ENCODE results near the gene HTRA2.
A peak's percentile ranks its signal among the peaks of the same experiment; 100 is the strongest.

The HTRA2 gene

GRCh38 chr2:74540291-74540690 lies 10.6 kb downstream of the HTRA2 start:
- H3K27me3 ChIP-seq (ENCODE audit: insufficient read depth, insufficient read length), result no peaks in the 10 kb centered on the region
- H3K4me1 ChIP-seq (ENCODE audit: insufficient read depth, insufficient read length), result no peaks in the 10 kb centered on the region
- no peak for DNase-seq (ENCODE audit: low read depth, low spot score)
- H3K9ac ChIP-seq (ENCODE audit: insufficient read length, low read depth), result no peak overlapping the region
- no peak overlapping the region for H3K4me3 ChIP-seq (ENCODE audit: insufficient read length, low read depth)
- H3K36me3 ChIP-seq (ENCODE audit: insufficient read depth, insufficient read length, low read length), result no peaks in the 10 kb centered on the region
- H3K9me3 ChIP-seq (ENCODE audit: insufficient read depth, low read length), result no peaks in the 10 kb centered on the region
- no peak for TF ChIP-seq ZNF274 (IDR thresholded peaks at IDR 0.05; ENCODE audit: low read depth, low read length)
- no peak for TF ChIP-seq YY1 (IDR thresholded peaks at IDR 0.05; ENCODE audit: insufficient read depth, insufficient read length)
- no peak for TF ChIP-seq SUZ12 (IDR thresholded peaks at IDR 0.05; ENCODE audit: extremely low read depth, insufficient read depth, insufficient read length)

GRCh38 chr2:74542978-74543377 lies 13.2 kb downstream of the HTRA2 start:
- H3K36me3 ChIP-seq (ENCODE audit: insufficient read depth, insufficient read length, low read length), result no peaks in the 10 kb centered on the region
- H3K4me3 ChIP-seq (ENCODE audit: insufficient read length, low read depth), result no peak overlapping the region
- H3K4me1 ChIP-seq (ENCODE audit: insufficient read depth, insufficient read length), result no peaks in the 10 kb centered on the region
- TF ChIP-seq ZNF274 (IDR thresholded peaks at IDR 0.05; ENCODE audit: low read depth, low read length), result no peak
- no peak for TF ChIP-seq SUZ12 (IDR thresholded peaks at IDR 0.05; ENCODE audit: extremely low read depth, insufficient read depth, insufficient read length)
- TF ChIP-seq YY1 (IDR thresholded peaks at IDR 0.05; ENCODE audit: insufficient read depth, insufficient read length), result no peak
- H3K9me3 ChIP-seq (ENCODE audit: insufficient read depth, low read length), result no peaks in the 10 kb centered on the region
- no peak for DNase-seq (ENCODE audit: low read depth, low spot score)
- H3K9ac ChIP-seq (ENCODE audit: insufficient read length, low read depth), result no peak overlapping the region
- peaks cover 10% of the 10 kb centered on the region for H3K27me3 ChIP-seq (ENCODE audit: insufficient read depth, insufficient read length)

GRCh38 chr2:74544634-74545033 lies 14.9 kb downstream of the HTRA2 start:
- Histone ChIP-seq H3K4me3 (ENCODE audit: insufficient read length, low read depth) (no peak overlapping the region), H3K4me1 (ENCODE audit: insufficient read depth, insufficient read length) (no peaks in the 10 kb centered on the region), H3K27me3 (ENCODE audit: insufficient read depth, insufficient read length) (peaks cover 25% of the 10 kb centered on the region), H3K9ac (ENCODE audit: insufficient read length, low read depth) (no peak overlapping the region), H3K36me3 (ENCODE audit: insufficient read depth, insufficient read length, low read length) (no peaks in the 10 kb centered on the region), H3K9me3 (ENCODE audit: insufficient read depth, low read length) (no peaks in the 10 kb centered on the region)
- no peak for TF ChIP-seq ZNF274 (IDR thresholded peaks at IDR 0.05; ENCODE audit: low read depth, low read length)
- no peak for TF ChIP-seq SUZ12 (IDR thresholded peaks at IDR 0.05; ENCODE audit: extremely low read depth, insufficient read depth, insufficient read length)
- TF ChIP-seq YY1 (IDR thresholded peaks at IDR 0.05; ENCODE audit: insufficient read depth, insufficient read length), result no peak
- no peak for DNase-seq (ENCODE audit: low read depth, low spot score)

DNA sequence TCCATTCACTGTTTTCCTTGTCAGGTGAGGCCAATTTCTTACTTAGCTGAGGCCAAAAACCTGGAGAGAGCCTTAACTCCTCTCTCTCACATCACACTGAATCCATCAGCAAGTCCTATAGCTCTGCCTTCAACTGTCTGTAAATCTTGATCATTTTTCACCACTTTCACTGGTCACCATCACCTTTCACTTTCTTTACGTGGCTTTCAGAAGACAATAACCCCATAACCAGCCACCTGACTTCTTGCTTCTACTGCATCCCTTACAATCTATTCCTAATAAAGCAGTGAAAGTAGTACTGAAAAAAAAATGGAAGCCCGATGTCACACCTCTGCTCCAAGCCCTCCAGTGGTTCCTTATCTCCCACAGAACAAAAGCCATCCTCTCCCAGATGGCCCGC lies 16.3 kb downstream of the HTRA2 start:
- DNase-seq (ENCODE audit: low read depth, low spot score), result no peak
- H3K9me3 ChIP-seq (ENCODE audit: insufficient read depth, low read length), result no peaks in the 10 kb centered on the region
- peaks cover 37% of the 10 kb centered on the region for H3K27me3 ChIP-seq (ENCODE audit: insufficient read depth, insufficient read length)
- TF ChIP-seq ZNF274 (IDR thresholded peaks at IDR 0.05; ENCODE audit: low read depth, low read length), result no peak
- no peak for TF ChIP-seq YY1 (IDR thresholded peaks at IDR 0.05; ENCODE audit: insufficient read depth, insufficient read length)
- TF ChIP-seq SUZ12 (IDR thresholded peaks at IDR 0.05; ENCODE audit: extremely low read depth, insufficient read depth, insufficient read length), result no peak
- H3K9ac ChIP-seq (ENCODE audit: insufficient read length, low read depth), result no peak overlapping the region
- H3K4me1 ChIP-seq (ENCODE audit: insufficient read depth, insufficient read length), result no peaks in the 10 kb centered on the region
- peaks cover 3% of the 10 kb centered on the region for H3K36me3 ChIP-seq (ENCODE audit: insufficient read depth, insufficient read length, low read length)
- H3K4me3 ChIP-seq (ENCODE audit: insufficient read length, low read depth), result no peak overlapping the region

GRCh38 chr2:74548285-74548899 lies 18.7 kb downstream of the HTRA2 start:
- H3K36me3 ChIP-seq (ENCODE audit: insufficient read depth, insufficient read length, low read length), result peaks cover 3% of the 10 kb centered on the region
- no peak for DNase-seq (ENCODE audit: low read depth, low spot score)
- H3K9ac ChIP-seq (ENCODE audit: insufficient read length, low read depth), result peak overlapping the region; percentile 83
- no peaks in the 10 kb centered on the region for H3K9me3 ChIP-seq (ENCODE audit: insufficient read depth, low read length)
- peaks cover 48% of the 10 kb centered on the region for H3K27me3 ChIP-seq (ENCODE audit: insufficient read depth, insufficient read length)
- peaks cover 4% of the 10 kb centered on the region for H3K4me1 ChIP-seq (ENCODE audit: insufficient read depth, insufficient read length)
- TF ChIP-seq SUZ12 (IDR thresholded peaks at IDR 0.05; ENCODE audit: extremely low read depth, insufficient read depth, insufficient read length) (no peak), YY1 (IDR thresholded peaks at IDR 0.05; ENCODE audit: insufficient read depth, insufficient read length) (no peak), ZNF274 (IDR thresholded peaks at IDR 0.05; ENCODE audit: low read depth, low read length) (no peak)
- H3K4me3 ChIP-seq (ENCODE audit: insufficient read length, low read depth), result peak overlapping the region; percentile 64

- TF ChIP-seq YY1 (IDR thresholded peaks at IDR 0.05; ENCODE audit: insufficient read depth, insufficient read length) (no peak), ZNF274 (IDR thresholded peaks at IDR 0.05; ENCODE audit: low read depth, low read length) (no peak), SUZ12 (IDR thresholded peaks at IDR 0.05; ENCODE audit: extremely low read depth, insufficient read depth, insufficient read length) (no peak)
- Histone ChIP-seq H3K36me3 (ENCODE audit: insufficient read depth, insufficient read length, low read length) (peaks cover 3% of the 10 kb centered on the region), H3K4me3 (ENCODE audit: insufficient read length, low read depth) (peak overlapping the region; percentile 64), H3K9ac (ENCODE audit: insufficient read length, low read depth) (peak overlapping the region; percentile 83), H3K9me3 (ENCODE audit: insufficient read depth, low read length) (no peaks in the 10 kb centered on the region), H3K27me3 (ENCODE audit: insufficient read depth, insufficient read length) (peaks cover 48% of the 10 kb centered on the region), H3K4me1 (ENCODE audit: insufficient read depth, insufficient read length) (peaks cover 4% of the 10 kb centered on the region)
- no peak for DNase-seq (ENCODE audit: low read depth, low spot score)
These were observed 19.4 kb downstream of the HTRA2 start for GRCh38 chr2:74548900-74549826.

DNA sequence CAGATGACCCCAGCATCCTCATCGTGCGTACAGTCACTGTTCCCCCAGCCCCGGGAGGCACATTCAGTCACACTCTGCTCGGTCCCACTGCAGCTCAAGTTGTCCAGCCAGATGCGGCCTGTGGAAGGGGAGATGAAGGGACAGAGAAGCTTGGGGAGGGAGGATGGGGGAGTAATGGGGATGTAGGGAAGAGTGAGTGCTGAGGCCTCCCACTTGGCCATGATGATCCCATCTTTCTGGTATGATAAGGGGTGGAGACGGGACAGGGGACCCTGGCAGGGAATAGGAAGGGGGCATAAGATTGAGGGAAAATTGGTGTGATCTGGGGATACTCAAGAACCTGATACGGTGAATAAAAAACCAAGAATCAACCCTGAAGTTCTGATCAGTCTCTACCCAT lies 20.5 kb downstream of the HTRA2 start:
- Histone ChIP-seq H3K36me3 (ENCODE audit: insufficient read depth, insufficient read length, low read length) (peaks cover 3% of the 10 kb centered on the region), H3K9ac (ENCODE audit: insufficient read length, low read depth) (no peak overlapping the region), H3K4me1 (ENCODE audit: insufficient read depth, insufficient read length) (peaks cover 4% of the 10 kb centered on the region), H3K9me3 (ENCODE audit: insufficient read depth, low read length) (no peaks in the 10 kb centered on the region), H3K4me3 (ENCODE audit: insufficient read length, low read depth) (no peak overlapping the region), H3K27me3 (ENCODE audit: insufficient read depth, insufficient read length) (peaks cover 54% of the 10 kb centered on the region)
- TF ChIP-seq ZNF274 (IDR thresholded peaks at IDR 0.05; ENCODE audit: low read depth, low read length) (no peak), YY1 (IDR thresholded peaks at IDR 0.05; ENCODE audit: insufficient read depth, insufficient read length) (no peak), SUZ12 (IDR thresholded peaks at IDR 0.05; ENCODE audit: extremely low read depth, insufficient read depth, insufficient read length) (no peak)
- DNase-seq (ENCODE audit: low read depth, low spot score), result no peak

Data from NT2/D1 (cell line).